ENCODE measurements around the gene MMAB. TPM values are rescaled to one million over a fixed set of nuclear protein-coding genes. Genes with fewer than 3 reads are reported as not detected.

MMAB gene
- total and polyA plus RNA-seq, 2 experiments from 2014 or later = 46.6 to 80.8 TPM

- H3K4me2 ChIP-seq = no peak overlapping the region
- no peaks in the 10 kb centered on the region for H4K20me1 ChIP-seq (ENCODE audit: insufficient read depth, poor library complexity, severe bottlenecking)
- DNase-seq (ENCODE audit: low spot score) = no peak
- H3K27ac ChIP-seq = no peak overlapping the region
- TF ChIP-seq EZH2 (IDR thresholded peaks at IDR 0.05; ENCODE audit: borderline replicate concordance) (no peak), EZH2phosphoT487 (IDR thresholded peaks at IDR 0.05; ENCODE audit: low read depth, severe bottlenecking, unreplicated experiment) (no peak)
- TF ChIP-seq, protein P1, sequence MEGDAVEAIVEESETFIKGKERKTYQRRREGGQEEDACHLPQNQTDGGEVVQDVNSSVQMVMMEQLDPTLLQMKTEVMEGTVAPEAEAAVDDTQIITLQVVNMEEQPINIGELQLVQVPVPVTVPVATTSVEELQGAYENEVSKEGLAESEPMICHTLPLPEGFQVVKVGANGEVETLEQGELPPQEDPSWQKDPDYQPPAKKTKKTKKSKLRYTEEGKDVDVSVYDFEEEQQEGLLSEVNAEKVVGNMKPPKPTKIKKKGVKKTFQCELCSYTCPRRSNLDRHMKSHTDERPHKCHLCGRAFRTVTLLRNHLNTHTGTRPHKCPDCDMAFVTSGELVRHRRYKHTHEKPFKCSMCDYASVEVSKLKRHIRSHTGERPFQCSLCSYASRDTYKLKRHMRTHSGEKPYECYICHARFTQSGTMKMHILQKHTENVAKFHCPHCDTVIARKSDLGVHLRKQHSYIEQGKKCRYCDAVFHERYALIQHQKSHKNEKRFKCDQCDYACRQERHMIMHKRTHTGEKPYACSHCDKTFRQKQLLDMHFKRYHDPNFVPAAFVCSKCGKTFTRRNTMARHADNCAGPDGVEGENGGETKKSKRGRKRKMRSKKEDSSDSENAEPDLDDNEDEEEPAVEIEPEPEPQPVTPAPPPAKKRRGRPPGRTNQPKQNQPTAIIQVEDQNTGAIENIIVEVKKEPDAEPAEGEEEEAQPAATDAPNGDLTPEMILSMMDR (IDR thresholded peaks at IDR 0.05; ENCODE audit: poor library complexity) = no peak
- no peaks in the 10 kb centered on the region for H3K9me3 ChIP-seq (ENCODE audit: low read depth)
- no peaks in the 10 kb centered on the region for H3K79me2 ChIP-seq
- H3K4me3 ChIP-seq = no peak overlapping the region
- H3K9me2 ChIP-seq (replicated peaks; ENCODE audit: insufficient read depth) = no peaks in the 10 kb centered on the region
- H2AFZ ChIP-seq = no peak overlapping the region
- 97% methylated on average over 8 of the region's 8 CpGs for WGBS (ENCODE audit: low lambda C conversion rate, missing lambda C conversion rate)
- no peaks in the 10 kb centered on the region for H3K36me3 ChIP-seq (replicated peaks; ENCODE audit: insufficient read depth, low read depth)
- peaks cover 9% of the 10 kb centered on the region for H3K4me1 ChIP-seq (ENCODE audit: insufficient read depth)
- H3K27me3 ChIP-seq = no peaks in the 10 kb centered on the region
Observed at GRCh38 chr12:109601557-109601956, 28.3 kb upstream of the MMAB start.

- no peaks in the 10 kb centered on the region for H3K9me2 ChIP-seq (replicated peaks; ENCODE audit: insufficient read depth)
- H2AFZ ChIP-seq = no peak overlapping the region
- no peaks in the 10 kb centered on the region for H4K20me1 ChIP-seq (ENCODE audit: insufficient read depth, poor library complexity, severe bottlenecking)
- no peak overlapping the region for H3K4me2 ChIP-seq
- WGBS (ENCODE audit: low lambda C conversion rate, missing lambda C conversion rate) = 88% methylated on average over 7 of the region's 8 CpGs
- H3K4me3 ChIP-seq = no peak overlapping the region
- H3K27me3 ChIP-seq = no peaks in the 10 kb centered on the region
- no peak for DNase-seq (ENCODE audit: low spot score)
- no peak for TF ChIP-seq EZH2phosphoT487 (IDR thresholded peaks at IDR 0.05; ENCODE audit: low read depth, severe bottlenecking, unreplicated experiment)
- TF ChIP-seq, protein P1 (IDR thresholded peaks at IDR 0.05; ENCODE audit: poor library complexity) = no peak
- TF ChIP-seq EZH2 (IDR thresholded peaks at IDR 0.05; ENCODE audit: borderline replicate concordance) = no peak
- H3K79me2 ChIP-seq = no peaks in the 10 kb centered on the region
- no peaks in the 10 kb centered on the region for H3K36me3 ChIP-seq (replicated peaks; ENCODE audit: insufficient read depth, low read depth)
- no peak overlapping the region for H3K27ac ChIP-seq
- peaks cover 4% of the 10 kb centered on the region for H3K4me1 ChIP-seq (ENCODE audit: insufficient read depth)
- no peaks in the 10 kb centered on the region for H3K9me3 ChIP-seq (ENCODE audit: low read depth)
Observed at GRCh38 chr12:109600995-109601394, 27.7 kb upstream of the MMAB start.

GRCh38 chr12:109600481-109600880 lies 27.2 kb upstream of the MMAB start:
- TF ChIP-seq EZH2 (IDR thresholded peaks at IDR 0.05; ENCODE audit: borderline replicate concordance) = no peak
- TF ChIP-seq, protein P1 (IDR thresholded peaks at IDR 0.05; ENCODE audit: poor library complexity) = no peak
- no peak for TF ChIP-seq EZH2phosphoT487 (IDR thresholded peaks at IDR 0.05; ENCODE audit: low read depth, severe bottlenecking, unreplicated experiment)
- H3K9me3 ChIP-seq (ENCODE audit: low read depth) = no peaks in the 10 kb centered on the region
- no peak overlapping the region for H3K4me3 ChIP-seq
- no peak overlapping the region for H3K4me2 ChIP-seq
- H3K27me3 ChIP-seq = no peaks in the 10 kb centered on the region
- DNase-seq (ENCODE audit: low spot score) = no peak
- no peak overlapping the region for H3K27ac ChIP-seq
- H2AFZ ChIP-seq = no peak overlapping the region
- H3K4me1 ChIP-seq (ENCODE audit: insufficient read depth) = peaks cover 4% of the 10 kb centered on the region
- H3K9me2 ChIP-seq (replicated peaks; ENCODE audit: insufficient read depth) = no peaks in the 10 kb centered on the region
- no peaks in the 10 kb centered on the region for H3K79me2 ChIP-seq
- no peaks in the 10 kb centered on the region for H3K36me3 ChIP-seq (replicated peaks; ENCODE audit: insufficient read depth, low read depth)
- 94% methylated on average over 2 of the region's 2 CpGs for WGBS (ENCODE audit: low lambda C conversion rate, missing lambda C conversion rate)
- H4K20me1 ChIP-seq (ENCODE audit: insufficient read depth, poor library complexity, severe bottlenecking) = no peaks in the 10 kb centered on the region

DNA sequence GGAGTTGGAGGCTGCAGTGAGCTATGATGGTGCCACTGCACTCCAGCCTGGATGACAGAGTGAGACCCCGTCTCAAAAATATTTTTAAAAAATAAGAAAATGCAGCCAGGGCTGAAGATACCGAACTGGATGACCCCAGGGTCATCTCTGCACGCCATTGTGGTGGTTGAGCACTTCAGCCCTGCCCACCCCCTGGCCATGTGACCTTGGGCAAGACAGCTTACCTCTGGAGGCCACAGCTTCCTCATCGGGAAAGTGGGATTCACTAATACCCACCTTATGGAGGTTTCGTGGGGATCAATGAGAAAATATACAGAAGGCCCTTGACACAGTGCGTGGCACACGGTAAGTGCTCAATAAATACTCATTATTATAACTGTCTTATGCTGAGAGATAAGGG lies 25.8 kb upstream of the MMAB start:
- Histone ChIP-seq H3K4me1 (ENCODE audit: insufficient read depth) (peaks cover 4% of the 10 kb centered on the region), H3K27ac (no peak overlapping the region), H3K27me3 (no peaks in the 10 kb centered on the region), H2AFZ (no peak overlapping the region), H3K79me2 (no peaks in the 10 kb centered on the region), H3K4me3 (no peak overlapping the region), H3K9me3 (ENCODE audit: low read depth) (no peaks in the 10 kb centered on the region), H3K9me2 (replicated peaks; ENCODE audit: insufficient read depth) (no peaks in the 10 kb centered on the region), H3K36me3 (replicated peaks; ENCODE audit: insufficient read depth, low read depth) (no peaks in the 10 kb centered on the region), H4K20me1 (ENCODE audit: insufficient read depth, poor library complexity, severe bottlenecking) (no peaks in the 10 kb centered on the region), H3K4me2 (no peak overlapping the region)
- TF ChIP-seq EZH2 (IDR thresholded peaks at IDR 0.05; ENCODE audit: borderline replicate concordance) = no peak
- TF ChIP-seq, protein P1 (IDR thresholded peaks at IDR 0.05; ENCODE audit: poor library complexity) = no peak
- DNase-seq (ENCODE audit: low spot score) = no peak
- 92% methylated on average over 7 of the region's 7 CpGs for WGBS (ENCODE audit: low lambda C conversion rate, missing lambda C conversion rate)

Data from hepatocyte (in vitro differentiated cells).